Subcutaneous adipose tissue (tissue), 4 donors: ENCODE measurements around the gene EPYC. TPM values are rescaled to one million over a fixed set of nuclear protein-coding genes. Genes with fewer than 3 reads are reported as not detected.

ENCODE experiments used
- CTCF ChIP-seq: fragments of 450-650 bp; IDR thresholded peaks from one replicate; pipeline ENCODE4 v1.5.1; 2016; ENCODE audit warnings: low read depth, mild to moderate bottlenecking, control low read depth, antibody characterized with exemption, moderate library complexity
- total RNA-seq, 4 donors: library from RNA; depleted of rRNA; stranded (reverse); fragments of >200 nt; gene quantifications; one replicate each; pipeline ENCODE4 v1.1.0, GENCODE V29; 2016

EPYC gene
- not detected for total RNA-seq

DNA sequence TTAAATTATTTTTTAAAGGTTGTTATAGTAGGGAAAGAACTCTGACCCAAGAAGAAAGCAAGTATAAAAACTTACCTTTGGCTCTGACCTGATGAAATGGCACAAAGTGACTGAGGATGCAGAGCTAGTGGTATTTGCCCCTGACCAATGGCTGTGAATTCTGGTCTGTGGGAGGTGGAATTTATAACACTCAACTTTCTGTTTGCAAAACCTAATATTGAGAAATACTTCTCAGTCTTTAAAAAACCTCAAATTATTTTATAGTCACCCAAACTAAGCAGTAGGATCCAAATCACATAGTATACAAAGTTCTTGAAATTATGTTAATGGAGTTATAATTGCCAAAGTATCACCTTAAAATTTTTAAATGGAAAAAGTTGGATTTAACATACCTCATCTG lies at the start of gene EPYC:
TSS of gene EPYC (minus strand) at position 101 of the 400 bp plus-strand sequence. CDS start 2,407 bp downstream, outside the sequence.
- no peak for TF ChIP-seq CTCF

DNA sequence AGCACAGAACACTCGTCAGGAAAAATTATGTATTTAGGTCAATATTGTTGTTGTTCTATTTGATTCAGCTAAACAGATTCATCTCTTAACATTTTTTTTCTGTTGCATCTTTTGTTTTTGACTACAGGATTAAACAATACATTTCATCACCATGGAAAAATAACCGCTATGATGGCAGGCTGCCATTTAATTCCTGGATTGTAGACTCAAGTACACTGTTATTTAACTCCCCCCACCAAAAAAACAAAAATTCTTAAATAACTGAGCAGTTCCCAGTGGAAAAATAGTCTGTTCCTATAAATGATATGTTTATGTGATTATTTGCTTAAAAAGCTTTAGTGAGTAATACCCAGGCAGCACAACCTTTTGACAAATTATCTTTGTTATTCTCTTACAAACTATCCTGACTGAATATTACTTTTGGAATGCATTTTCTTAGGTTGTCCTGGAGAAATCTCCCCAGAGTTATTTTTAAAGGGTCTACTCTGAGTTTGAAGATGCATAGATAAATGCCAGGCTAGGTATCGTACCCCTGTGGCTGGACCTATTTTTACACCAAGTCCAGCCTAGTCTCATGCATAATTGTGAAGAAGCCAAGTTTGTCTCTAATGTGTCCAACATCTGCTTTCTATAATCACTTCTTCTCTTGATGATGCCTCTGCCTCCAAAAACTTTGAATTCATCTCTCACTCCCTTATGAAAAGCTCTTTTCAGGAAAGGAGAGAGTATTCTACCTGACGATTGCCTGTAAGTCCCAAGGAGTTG lies 49.4 kb upstream of the EPYC start:
- TF ChIP-seq CTCF: no peak

- no peak for TF ChIP-seq CTCF
Measured at GRCh38 chr12:91052026-91052425, 47.3 kb upstream of the EPYC start.

DNA sequence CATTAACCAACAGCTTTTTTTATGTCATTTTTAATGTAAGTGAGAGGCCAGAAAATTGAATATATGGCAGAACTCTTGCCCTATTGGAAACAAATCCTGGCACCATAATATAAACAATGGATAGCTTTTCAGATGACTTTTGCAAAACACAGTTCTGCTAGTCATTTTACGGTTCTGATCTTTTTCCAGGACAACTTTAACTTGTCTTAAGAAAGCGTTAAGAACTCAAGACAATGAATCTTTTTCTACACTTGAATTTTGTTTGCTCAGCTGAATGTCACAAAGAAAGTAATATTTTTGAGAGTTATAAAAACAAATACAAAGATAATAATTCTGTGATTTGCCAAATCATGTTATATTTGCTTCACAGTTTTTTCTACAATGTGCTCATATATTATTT lies 39.8 kb upstream of the EPYC start:
- no peak for TF ChIP-seq CTCF

DNA sequence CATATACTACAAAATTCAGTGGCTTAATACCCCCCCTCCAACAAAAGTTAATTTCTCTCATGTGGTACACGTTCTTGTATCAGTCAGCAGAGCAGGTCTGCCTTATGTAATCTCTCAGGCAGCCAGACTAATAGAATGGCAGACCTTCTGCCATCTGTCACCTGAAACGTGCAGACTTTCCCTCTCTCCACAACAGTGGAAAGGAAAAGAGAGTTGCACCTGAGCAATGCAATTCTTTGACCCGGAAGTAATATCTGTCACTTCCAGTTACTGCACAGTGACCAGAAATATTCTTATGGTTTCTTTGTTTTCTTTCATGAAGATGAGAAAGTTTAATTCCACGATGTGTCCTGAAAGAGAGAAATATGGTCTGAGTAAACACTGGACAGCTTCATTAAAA lies 38.6 kb upstream of the EPYC start:
- no peak for TF ChIP-seq CTCF

- no peak for TF ChIP-seq CTCF
Measured at GRCh38 chr12:91040096-91040755, 35.5 kb upstream of the EPYC start.

DNA sequence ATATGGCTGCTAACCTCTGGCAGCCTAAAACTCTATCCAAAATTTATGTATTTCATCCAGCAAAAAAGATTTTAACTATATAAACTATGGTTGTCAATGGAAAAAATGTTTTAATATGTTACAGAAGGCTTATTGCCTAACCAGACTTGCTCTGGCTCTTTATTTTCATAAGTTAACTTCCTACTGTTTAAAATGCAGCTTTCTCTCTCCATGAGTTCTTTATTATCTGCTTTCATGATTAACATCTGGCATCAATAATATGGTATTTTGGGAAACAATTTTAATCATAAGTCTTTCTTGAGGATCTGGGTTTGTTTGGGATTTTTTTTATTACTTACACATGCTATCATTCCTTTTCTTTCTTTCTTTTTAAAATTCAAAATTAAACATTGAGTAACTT lies 32.5 kb upstream of the EPYC start:
- TF ChIP-seq CTCF: no peak
